GM12891 (cell line): Measurements from ENCODE around the gene SDE2.
"Not testable (repeated sequence)": the region's sequence is repeated elsewhere in the genome, so short reads cannot be mapped to it uniquely, and the experiment has no call there.

ENCODE experiments used
- DNase-seq: peaks from one replicate; pipeline ENCODE4 v3.0.0; 2011; ENCODE audit warnings: low spot score; ENCODE audit not compliant: insufficient read length
- FAIRE-seq: peaks from 2 replicates; lab custom pipeline; 2011; peaks lifted over from hg19 to GRCh38; lab: Jason Lieb, UNC
- PAX5 ChIP-seq: IDR thresholded peaks from 2 replicates; pipeline ENCODE4 v1.6.1; 2011; ENCODE audit warnings: low read length, moderate library complexity, mild to moderate bottlenecking; ENCODE audit not compliant: insufficient read depth, severe bottlenecking
- POLR2A ChIP-seq: IDR thresholded peaks from 2 replicates; pipeline ENCODE4 v1.6.1; 2011; ENCODE audit warnings: low read depth, low read length, control low read depth
- POLR2AphosphoS5 ChIP-seq: IDR thresholded peaks from 2 replicates; pipeline ENCODE4 v1.6.1; 2011; ENCODE audit warnings: low read depth, low read length, control low read depth
- POU2F2 ChIP-seq: IDR thresholded peaks from 2 replicates; pipeline ENCODE4 v1.6.1; 2011; ENCODE audit warnings: low read depth, mild to moderate bottlenecking, control low read depth, low read length, moderate library complexity
- SPI1 ChIP-seq: IDR thresholded peaks from 2 replicates; pipeline ENCODE4 v1.6.1; 2011; ENCODE audit warnings: low read depth, low read length, control low read depth
- TAF1 ChIP-seq: IDR thresholded peaks from 2 replicates; pipeline ENCODE4 v1.6.1; 2011; ENCODE audit warnings: low read depth, low read length, control low read depth

The SDE2 gene

GRCh38 chr1:225945564-225945963 lies 53.6 kb downstream of the SDE2 start:
- no peak for DNase-seq

GRCh38 chr1:225944951-225945350 lies 54.2 kb downstream of the SDE2 start:
- TF ChIP-seq TAF1 (no peak), SPI1 (peak; percentile 98)
- FAIRE-seq: peak; percentile 84
- peak; percentile 58 for DNase-seq

More at GRCh38 chr1:225945564-225945963, 53.6 kb downstream of the SDE2 start:
- FAIRE-seq: no peak
- TF ChIP-seq POLR2AphosphoS5 (no peak), POU2F2 (no peak), TAF1 (no peak), PAX5 (no peak), SPI1 (no peak), POLR2A (no peak)

GRCh38 chr1:225944387-225944786 lies 54.8 kb downstream of the SDE2 start:
- DNase-seq (no peak), FAIRE-seq (peak; percentile 13)
- TF ChIP-seq TAF1 (no peak), PAX5 (no peak)

- TF ChIP-seq SPI1 (no peak), TAF1 (no peak), POU2F2 (no peak), PAX5 (no peak)
- no peak for DNase-seq
- peak; percentile 73 for FAIRE-seq
Measured at GRCh38 chr1:225943582-225943981, 55.6 kb downstream of the SDE2 start.

GRCh38 chr1:225942574-225942973 lies 56.6 kb downstream of the SDE2 start:
- TF ChIP-seq SPI1 (peak; percentile 67), PAX5 (no peak)
- FAIRE-seq (peak; percentile 88), DNase-seq (no peak)

GRCh38 chr1:225941942-225942222 lies 57.3 kb downstream of the SDE2 start:
- TF ChIP-seq PAX5: no peak
- no peak for TF ChIP-seq TAF1
- TF ChIP-seq SPI1: no peak
- no peak for FAIRE-seq
- DNase-seq: no peak

GRCh38 chr1:225941187-225941941 lies 57.8 kb downstream of the SDE2 start, which contains the start of gene LEFTY2:
TSS of gene LEFTY2 (minus strand) at chr1:225941220. CDS start at chr1:225941140, 80 bp downstream.
- FAIRE-seq (no peak), DNase-seq (no peak)
- TF ChIP-seq TAF1: no peak
- TF ChIP-seq POLR2A: no peak
- no peak for TF ChIP-seq PAX5
- no peak for TF ChIP-seq SPI1
- TF ChIP-seq POLR2AphosphoS5: no peak
- no peak for TF ChIP-seq POU2F2

- FAIRE-seq (no peak), DNase-seq (no peak)
- TF ChIP-seq POU2F2: no peak
Measured at GRCh38 chr1:225940385-225941151, 58.6 kb downstream of the SDE2 start.

- not testable (repeated sequence) for FAIRE-seq, DNase-seq
Measured at GRCh38 chr1:225939939-225940310, 59.2 kb downstream of the SDE2 start.

- not testable (repeated sequence) for DNase-seq, FAIRE-seq
Measured at GRCh38 chr1:225939097-225939938, 59.8 kb downstream of the SDE2 start.
